HG02798 (cell line): ENCODE results near the gene CTDSP2.
"Not testable (repeated sequence)": the region's sequence is repeated elsewhere in the genome, so short reads cannot be mapped to it uniquely, and the experiment has no call there.

Experiments
- ATAC-seq: cut with Tn5 transposase; IDR thresholded peaks from one replicate; pipeline ENCODE4 v1.9.1; 2021; ENCODE audit warnings: mild to moderate bottlenecking; ENCODE audit not compliant: unreplicated experiment, poor library complexity

Gene CTDSP2, protein sequence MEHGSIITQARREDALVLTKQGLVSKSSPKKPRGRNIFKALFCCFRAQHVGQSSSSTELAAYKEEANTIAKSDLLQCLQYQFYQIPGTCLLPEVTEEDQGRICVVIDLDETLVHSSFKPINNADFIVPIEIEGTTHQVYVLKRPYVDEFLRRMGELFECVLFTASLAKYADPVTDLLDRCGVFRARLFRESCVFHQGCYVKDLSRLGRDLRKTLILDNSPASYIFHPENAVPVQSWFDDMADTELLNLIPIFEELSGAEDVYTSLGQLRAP

DNA sequence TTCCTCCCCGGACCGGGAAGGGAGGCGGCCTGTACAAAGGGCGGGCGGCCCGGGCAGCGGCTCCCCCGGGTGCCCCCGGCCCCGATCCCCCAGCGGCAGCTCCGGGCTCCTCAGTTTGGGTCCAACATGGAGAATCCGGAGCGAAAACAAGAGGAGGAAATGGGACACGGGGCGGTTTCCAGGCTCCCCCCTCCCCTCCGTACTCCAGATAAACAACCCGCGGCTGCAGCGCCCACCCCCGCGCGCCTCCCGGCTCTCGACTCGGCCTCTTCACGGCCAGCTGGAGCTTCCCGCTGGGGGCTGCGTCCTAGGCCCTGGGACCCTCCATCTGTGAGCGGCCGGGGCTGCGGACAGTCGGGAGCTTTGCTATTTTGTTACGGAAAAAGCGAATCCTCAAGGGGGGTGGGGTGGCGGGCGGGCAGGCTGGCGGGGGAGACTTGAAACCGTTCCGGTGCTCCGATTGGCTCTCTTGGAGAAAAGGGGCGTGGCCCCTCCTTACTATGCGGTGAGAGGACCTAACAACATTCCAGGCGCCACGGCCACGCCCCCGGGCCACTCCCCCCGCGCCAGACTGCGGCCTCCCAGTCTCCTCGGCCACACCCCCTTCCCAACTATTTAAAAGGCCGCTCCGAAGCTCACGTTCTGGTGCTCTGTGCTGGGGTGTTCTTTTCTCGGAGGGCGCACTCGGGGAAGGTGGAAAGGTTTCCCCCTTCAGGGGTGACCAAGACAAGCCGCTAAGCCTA is at the start of gene CTDSP2:
CTDSP2 (minus strand) TSS at position 153 of the 743 bp plus-strand sequence. CDS start 294 bp downstream, outside the sequence.
- ATAC-seq, result peak; percentile 60

DNA sequence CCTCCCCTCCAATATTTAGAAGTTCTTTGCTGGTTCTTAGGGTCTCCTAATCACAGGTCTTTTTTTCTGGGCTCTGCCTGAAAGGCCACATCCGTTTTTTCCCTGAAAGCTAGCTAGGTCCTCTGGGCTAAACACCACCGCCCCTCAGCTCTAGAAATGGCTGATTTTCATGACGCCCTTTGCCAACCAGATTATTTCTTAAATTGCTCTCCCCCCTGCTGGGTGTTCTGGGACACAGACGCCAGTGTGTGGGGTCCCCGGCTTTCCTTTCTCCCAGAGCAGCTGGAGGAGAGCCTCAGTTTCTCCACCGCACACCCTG is 49.5 kb upstream of the CTDSP2 start:
- ATAC-seq, result no peak

DNA sequence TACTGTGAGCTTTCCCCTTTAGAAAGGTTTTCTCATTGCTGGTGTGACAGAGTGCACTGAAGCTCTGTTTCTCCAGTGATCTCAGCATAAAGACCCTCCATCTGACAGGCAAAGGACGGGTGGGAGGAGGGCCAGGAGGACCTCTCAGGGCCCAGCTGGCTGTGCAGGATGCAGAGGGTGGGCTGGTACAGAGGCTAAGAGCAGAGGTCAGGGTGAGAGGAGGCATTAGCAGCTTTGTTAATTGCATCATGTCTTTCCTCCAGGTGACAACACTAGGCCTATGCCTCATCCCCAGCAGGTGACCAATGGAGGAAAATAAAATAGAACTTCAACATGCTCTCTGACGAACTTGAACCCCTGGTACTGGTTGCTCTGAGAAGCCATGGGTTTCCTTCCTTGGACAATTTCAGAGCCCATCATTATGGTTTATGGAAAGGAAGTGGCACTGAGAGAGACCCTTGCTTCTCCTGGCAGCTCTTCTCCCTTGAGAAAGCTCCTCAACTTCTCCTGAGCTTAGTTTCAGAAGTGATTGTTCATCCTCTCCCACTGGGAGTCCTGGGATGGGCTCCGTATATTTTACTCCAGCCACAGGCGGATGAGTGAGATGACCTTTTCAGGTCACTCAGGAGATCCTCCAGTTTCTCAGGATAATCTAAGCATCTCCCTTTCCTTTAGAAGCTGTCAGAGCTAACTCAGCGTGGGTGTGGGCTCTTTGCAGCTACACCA is 49.0 kb upstream of the CTDSP2 start:
- ATAC-seq, result no peak

DNA sequence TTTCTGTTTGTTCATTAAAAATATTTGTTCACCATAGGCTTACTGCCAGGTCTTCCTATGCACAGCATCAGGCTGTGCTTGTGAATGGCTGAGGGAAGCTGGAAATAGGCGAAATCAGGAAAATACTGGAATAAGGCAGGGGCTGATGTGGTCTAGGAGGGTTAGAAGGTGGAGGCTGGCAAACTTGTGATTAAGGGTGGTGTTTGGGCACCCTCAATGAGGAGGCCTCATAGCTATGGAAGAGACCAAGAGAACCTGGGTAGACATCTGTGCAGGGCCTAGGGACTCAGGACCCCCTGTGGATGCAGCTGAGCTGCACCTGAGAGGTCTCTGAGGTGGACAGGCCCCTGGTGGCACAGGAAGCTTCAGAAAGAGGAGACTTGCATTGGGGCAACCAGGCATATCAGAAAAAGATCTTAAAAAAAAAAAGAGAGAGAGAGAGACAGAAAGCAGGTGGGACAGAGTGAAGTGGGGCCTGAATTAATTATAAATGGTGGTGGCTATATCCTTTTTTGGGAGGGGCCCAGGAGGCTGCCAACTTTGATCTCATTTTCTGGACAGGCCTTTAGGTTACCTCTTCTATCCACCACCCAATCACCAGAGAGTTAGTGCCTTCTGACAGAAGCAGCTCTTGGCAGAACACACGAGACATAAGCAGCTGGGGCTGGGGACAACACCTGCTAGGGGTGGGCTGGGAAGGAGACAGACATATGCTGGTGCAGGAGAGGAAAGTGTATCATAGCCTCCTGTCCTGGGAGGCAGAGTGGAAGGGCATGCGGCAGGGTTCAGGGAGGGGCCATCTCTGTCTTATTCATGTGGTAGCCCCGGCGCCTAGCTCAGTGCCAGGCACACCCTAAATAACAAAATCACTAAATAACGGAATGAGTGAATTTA is 48.1 kb upstream of the CTDSP2 start:
- no peak for ATAC-seq

DNA sequence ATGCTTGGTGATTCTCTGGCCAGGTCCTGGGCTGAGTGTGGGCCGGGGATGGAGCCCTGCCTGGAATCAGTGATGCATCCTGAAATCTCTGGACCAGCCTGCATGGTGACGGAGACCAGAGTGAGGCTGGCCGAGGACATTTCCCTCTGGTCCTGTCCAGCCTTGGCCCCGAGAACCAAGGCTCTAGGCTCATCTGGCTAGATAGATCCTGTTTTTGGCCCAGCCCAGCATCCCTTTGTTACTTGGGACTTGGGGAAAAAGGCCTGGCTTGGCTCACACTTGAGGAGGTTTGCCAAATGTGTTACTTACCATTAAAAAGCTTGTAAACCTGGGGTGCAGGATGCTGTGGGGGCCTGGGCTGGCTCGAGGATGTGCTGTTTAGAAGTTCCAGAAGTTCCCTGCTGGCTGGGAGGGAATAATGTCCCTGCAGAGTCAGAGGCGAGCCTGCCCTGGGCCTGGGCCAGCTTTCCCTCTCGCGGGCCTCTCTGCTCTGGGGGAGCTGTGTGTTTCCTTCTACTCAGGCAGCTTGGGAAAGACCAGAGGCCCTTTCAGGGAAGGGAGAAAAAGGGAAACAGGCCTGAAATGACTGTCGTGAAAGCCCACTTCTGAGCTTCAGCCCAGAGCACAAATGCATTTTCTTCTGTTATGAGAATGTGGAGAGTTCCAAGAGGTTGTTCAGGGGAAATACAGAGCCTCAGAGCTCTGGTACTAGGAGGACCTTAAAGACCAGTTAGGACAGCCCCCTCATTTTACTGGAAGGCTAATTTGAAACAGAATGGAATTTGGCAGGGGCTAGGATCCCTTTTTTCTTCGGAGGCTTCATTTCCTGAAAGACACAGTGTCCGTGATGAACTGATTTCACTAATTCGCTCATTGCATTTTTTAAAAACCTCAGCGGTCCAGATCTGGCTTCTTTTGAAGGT is 47.2 kb upstream of the CTDSP2 start:
- ATAC-seq, result no peak

DNA sequence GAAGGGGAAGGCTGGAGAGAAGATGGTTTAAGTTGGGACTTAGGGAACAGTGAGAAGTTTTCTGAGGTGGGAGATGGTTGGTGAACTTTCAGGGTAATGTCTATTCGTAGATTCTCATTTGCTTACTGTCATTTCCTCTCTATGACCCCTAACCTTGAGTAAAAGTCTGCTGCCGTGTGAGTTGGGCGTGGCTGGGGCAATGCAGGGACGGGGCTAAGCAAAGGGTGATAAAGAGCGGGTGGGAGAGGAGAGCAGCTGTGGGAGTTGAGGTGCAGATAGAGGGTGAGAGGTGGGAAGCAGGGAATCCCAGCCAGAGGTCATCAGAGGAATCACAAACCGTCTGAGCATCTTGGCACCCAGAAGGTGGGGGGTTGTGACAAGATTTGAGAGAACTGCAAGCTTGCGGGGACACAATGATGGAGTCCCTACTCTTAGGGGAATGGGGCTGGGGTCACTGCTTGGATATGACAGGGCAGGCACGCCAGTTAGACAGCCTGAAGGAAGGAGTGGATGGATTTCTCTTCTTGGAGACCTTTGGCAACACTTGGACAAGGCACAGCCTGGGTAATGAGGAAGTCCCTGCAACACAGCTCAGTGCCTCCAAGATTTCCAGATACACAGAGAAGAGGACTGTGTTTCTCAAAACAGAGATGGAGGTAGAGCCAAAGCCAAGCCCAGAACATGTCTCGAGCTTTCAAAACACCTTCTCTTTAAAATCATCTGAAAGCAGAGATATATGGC is 45.9 kb upstream of the CTDSP2 start:
- no peak for ATAC-seq

DNA sequence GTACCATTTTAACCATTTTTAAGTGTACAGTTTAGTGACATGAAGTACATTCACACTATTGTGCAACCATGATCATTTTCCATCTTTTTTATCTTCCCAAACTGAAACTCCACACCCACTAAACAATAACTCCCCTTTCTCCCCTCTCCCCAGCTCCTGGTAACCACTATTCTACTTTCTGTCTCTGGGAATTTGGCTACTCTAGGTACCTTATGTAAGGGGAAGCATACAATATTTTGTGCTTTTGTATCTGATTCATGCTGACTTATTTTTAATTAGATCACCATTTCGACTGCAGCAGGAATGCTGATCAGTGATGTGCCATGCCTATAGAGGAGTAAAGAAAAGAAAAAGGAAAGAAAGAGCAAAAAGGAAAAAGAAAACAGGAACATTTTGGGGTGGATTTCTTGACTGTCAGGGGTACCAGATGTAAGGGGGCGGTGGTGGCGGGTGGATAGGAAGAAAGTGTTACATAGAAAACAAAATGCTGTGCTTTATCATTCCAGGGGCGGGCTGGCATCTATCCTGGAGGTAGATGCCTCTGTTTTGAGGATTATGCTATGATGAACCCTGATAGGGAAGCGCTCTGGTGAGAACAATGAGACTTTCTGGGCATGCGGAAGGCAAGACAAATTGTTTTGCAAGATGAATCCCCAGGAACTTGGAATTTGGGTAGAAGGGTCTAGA is 45.2 kb upstream of the CTDSP2 start:
- no peak for ATAC-seq

DNA sequence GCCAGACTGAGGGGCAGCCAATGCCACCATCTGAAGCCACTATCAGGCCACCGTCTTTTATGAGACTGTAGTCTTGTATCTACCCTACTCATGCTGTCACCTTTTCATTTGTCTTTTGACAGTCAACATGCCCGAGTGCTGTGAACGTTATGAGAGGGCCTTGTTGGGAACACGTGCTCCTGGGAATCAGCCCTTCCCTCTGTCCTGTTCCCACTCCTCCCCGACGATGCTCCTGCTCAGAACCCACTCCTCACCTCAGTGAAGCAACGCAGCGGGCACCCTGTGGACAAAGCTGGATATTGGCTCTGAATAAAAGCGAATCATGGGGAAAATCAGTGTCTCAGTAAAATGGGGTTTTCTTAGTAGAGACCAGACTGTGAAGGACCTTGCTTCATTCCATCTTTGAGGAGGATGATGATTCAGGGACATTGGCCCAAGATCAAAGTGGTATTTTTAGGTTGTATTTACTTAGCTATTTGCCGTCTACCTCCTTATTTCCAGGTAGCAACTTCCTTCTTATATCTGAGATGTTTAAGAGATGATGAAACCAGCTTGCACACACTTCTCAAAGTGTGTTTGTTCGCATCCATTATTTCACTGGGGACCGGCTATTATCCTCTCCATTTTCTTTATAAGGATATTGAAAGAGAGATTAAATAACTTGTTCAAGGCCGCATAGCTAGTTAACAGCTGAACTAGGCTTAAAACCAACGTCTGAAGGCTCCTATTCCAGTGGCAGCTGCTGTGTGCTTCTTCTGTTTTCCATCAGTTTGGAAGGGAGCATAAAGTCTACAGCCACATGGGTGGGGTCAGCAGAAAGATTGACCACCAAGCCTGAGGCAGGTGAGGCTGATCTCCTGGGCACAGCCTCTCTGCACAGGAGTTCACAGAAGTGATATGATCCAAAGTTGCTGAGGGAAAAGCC is 43.9 kb upstream of the CTDSP2 start:
- ATAC-seq, result no peak

DNA sequence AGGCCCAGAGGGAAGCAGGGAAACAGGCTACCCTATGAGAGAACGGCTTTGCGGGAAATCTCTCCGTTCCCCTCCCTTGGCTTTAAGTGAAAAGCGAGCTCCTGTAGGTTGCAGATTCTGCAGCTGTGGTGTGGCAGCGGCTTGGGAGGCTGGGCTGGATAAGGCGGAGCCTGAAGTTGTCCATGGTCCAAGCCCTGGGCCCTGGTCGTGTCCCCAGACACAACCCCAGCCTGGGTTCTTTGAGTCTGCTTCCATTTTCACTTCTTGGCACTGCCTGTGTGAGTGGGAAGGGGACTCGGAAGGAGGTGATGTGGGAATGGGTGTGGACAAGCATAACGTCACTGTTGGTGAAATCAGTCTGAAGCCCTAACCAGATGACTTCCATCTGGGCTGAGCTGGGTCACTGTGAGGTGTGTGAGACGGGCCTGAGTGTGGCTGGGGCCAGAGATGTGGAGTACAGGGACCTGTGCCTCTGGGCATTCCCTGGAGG is 43.0 kb upstream of the CTDSP2 start:
- ATAC-seq, result no peak

DNA sequence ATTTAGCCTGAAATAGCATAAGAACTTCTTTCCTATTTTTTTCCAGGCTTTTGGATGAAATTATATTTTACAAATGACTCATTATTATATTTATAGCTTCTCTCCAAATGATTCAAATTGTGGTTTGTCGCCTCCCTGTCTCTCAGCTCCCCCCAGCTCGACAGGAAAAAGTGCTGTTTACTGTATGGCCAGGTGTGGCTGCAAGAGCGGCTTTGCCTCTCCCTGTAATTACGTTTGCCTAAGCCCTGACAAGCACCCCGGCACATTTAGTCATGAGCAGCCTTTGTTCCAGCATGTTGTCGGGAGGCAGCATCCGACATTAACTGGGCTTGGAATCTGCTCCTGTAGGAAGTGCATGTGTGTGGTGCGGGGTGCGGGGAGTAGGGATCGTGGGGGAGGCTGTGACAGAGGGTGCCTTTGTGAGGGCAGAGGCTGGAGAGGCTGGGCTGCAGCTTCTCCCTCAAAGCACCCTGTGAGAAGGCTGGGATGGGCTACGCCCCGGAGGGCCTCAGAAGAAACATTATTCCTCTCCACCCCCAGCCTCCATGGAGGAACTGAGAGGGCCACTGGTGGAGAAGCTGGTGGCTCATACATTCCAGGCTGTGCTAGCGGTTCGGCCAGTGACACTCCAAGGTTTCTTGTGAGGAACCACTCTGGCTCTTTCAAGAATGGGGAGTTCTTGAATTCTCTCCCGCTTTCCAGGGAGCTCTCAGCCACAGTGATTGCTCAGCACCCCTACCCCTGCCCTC is 42.1 kb upstream of the CTDSP2 start:
- no peak for ATAC-seq

DNA sequence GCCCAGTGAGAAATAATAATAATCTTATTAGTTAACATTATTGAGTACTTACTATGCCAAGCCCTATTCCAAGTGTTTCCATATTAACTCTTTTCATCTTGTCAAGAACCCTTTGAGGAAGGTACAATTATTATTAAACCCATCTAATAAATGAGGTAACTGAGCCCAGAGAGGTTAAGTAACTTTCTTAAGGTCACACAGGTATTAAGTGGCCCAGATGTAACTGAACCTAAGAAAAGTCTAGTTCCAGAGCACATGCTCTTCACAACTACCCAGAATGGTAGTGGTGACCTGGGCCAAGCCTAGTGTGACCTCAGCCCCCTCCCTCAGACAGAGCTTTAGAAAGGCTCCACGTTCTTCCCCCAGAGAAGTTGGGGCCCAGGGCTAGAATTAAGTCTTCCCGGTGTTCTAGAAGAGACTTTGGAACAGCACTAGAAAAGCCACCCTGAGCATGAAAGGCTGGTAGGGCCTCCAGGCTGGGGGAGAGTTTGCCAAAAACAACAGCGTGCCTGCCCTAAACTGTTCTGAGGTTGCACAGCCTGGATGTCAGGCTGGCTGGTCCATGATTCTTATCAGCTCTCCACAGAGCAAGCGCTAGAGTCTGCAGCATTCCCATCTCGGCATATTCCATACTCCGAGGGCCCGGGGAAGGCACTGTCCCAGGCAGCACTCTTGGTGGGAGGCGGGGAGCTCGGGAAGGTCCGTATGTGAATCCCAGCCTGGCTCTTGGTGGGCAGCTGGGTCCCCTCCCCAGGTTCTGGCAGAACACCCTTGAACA is 41.3 kb upstream of the CTDSP2 start:
- ATAC-seq, result no peak

DNA sequence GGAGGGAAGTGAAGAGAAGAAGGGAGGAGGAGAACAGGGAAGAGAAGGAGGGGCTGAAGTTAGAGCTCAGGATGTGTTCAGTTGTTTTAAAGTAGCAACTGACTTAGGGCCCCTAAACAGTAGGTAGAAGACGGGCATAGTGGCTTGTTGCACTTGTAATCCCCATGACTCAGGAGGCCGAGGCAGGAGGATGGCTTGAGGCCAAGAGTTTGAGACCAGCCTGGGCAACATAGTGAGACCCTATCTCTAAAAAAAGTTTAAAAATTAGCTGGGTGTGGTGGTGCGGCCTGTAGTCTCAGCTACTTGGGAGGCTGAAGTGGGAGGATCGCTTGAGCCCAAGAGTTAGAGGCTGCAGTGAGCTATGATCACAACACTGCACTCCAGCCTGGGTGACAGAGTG is 40.4 kb upstream of the CTDSP2 start:
- ATAC-seq, result not testable (repeated sequence)

DNA sequence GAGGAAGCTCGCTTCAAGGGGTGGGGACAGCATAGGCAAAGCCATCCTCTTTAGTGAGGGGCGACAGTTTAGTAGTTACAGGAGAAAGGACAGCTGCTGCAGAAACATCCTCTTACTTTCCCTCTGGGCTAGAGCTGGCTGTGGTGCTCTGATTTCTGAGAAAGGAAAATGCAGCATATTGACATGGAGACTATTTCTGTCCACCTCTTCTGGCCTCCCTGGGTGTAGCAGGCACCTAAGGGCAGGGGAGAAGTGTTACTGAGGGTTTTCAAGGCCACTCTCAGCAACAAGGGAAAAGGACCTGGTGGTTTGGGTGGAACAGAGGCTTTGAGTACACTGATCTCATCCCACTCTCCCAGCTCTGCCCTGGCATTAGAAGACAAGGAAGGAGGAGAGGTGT is 40.0 kb upstream of the CTDSP2 start:
- ATAC-seq, result no peak

DNA sequence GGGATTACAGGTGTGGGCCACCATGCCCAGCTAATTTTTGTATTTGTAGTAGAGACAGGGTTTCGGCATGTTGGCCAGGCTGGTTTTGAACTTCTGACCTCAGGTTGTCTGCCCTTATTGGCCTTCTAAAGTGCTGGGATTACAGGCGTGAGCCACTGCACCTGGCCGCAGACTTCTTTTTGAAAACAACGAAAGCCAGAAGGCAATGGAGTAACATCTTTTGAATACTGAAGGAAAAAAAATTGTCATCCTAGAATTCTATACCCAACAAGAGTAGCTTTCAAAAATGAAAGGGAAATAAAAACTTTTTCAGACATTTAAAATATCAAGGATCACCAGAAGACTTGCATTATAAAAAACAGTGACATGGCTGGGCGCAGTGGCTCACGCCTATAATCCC is 38.7 kb upstream of the CTDSP2 start:
- no peak for ATAC-seq

DNA sequence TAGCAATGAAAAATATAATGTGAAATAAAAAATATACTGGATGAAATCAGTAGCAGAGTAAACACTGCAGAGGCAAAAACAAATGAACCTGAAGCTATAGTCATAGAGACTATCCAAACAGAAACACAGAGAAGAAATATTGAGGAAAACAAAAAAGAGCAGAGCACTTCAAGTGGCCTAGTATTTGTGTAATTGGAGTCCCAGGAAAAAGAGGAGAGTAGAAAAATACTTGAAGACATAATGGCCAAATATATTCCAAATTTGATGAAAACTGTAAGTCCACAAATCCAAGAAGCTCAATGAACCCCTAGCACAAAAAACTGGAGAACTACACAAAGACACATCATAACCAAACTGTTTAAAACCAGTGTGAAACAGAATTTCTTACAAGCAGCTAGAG is 37.2 kb upstream of the CTDSP2 start:
- no peak for ATAC-seq

DNA sequence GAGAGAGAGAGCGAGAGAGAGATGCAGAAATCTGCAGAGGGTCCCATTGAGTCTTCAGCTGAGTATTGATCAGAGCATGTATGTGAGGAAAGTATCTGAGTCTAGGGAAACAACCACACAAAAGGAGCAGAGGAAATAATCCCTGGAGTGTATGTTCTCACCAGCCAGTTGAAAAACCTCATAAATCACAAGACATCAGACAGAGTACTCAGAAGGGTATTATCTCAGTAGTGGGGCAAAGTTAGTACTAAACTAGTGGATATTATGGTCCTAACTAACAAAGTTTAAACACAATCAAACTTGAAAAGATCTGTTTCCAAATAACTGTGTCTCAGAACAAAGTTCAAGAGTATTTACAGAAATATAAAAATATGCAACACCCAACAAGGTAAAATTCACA is 36.5 kb upstream of the CTDSP2 start:
- no peak for ATAC-seq
